ENCODE data around the gene C18orf54.

GRCh38 chr18:54426085-54426665, 68.5 kb downstream of the C18orf54 start:
- no peak for TF ChIP-seq ZNF274 (IDR thresholded peaks at IDR 0.05; ENCODE audit: low read length)
- no peak for TF ChIP-seq ZNF274 (tag by site-specific recombination; IDR thresholded peaks at IDR 0.05; ENCODE audit: borderline replicate concordance)
- no peak for TF ChIP-seq ZFP3 (tag by site-specific recombination; IDR thresholded peaks at IDR 0.05; ENCODE audit: low read depth)
- TF ChIP-seq ZNF747 (tag by site-specific recombination; IDR thresholded peaks at IDR 0.05), result no peak
- TF ChIP-seq ZNF513 (tag by site-specific recombination; IDR thresholded peaks at IDR 0.05), result no peak
- TF ChIP-seq CTCF (tag by site-specific recombination; IDR thresholded peaks at IDR 0.05), result no peak
- no peak for TF ChIP-seq ZNF561 (tag by site-specific recombination; IDR thresholded peaks at IDR 0.05; ENCODE audit: borderline replicate concordance)
- TF ChIP-seq ZNF768 (tag by site-specific recombination; IDR thresholded peaks at IDR 0.05), result no peak
- TF ChIP-seq PATZ1 (tag by site-specific recombination; IDR thresholded peaks at IDR 0.05), result no peak
- TF ChIP-seq KLF10 (tag by site-specific recombination; IDR thresholded peaks at IDR 0.05), result no peak
- no peak for TF ChIP-seq ZNF214 (tag by site-specific recombination; IDR thresholded peaks at IDR 0.05; ENCODE audit: borderline replicate concordance)
- TF ChIP-seq ZNF560 (tag by site-specific recombination; IDR thresholded peaks at IDR 0.05; ENCODE audit: borderline replicate concordance), result no peak
- TF ChIP-seq ZNF473 (tag by site-specific recombination; IDR thresholded peaks at IDR 0.05), result no peak
- no peak for TF ChIP-seq ZBTB26 (tag by site-specific recombination; optimal IDR thresholded peaks at IDR 0.05)
- no peak for TF ChIP-seq ZNF24 (tag by site-specific recombination; IDR thresholded peaks at IDR 0.05)

Measured in HEK293 (cell line).